HEK293 (cell line): ENCODE results near the gene GALNT9.
"Not testable (repeated sequence)": the region's sequence is repeated elsewhere in the genome, so short reads cannot be mapped to it uniquely, and the experiment has no call there.

Experiments used
- CTCF ChIA-PET: fragments of 350-600 bp; formaldehyde crosslinking; extraction: SDS; loops from one replicate; lab custom pipeline; 2021; ENCODE audit warnings: antibody characterized with exemption; lab: Yijun Ruan, JAX
- POLR2A ChIA-PET: fragments of 300-600 bp; formaldehyde crosslinking; extraction: SDS; loops from one replicate; lab custom pipeline; 2020; ENCODE audit warnings: antibody characterized with exemption, inconsistent platforms; lab: Yijun Ruan, JAX
- H3K27ac ChIP-seq: fragments of 200-500 bp; sonication (Bioruptor generic); 2 replicates; pipeline ENCODE4 v1.5.1; 2014; ENCODE audit warnings: low read depth, low read length, control low read depth, inconsistent platforms; ENCODE audit errors: extremely low read depth
- H3K36me3 ChIP-seq, 2 experiments: fragments of 200-500 bp in 1 of 2; sonication (Bioruptor generic) in 1 of 2; 1 replicate in 1 of 2; 2 replicates in 1 of 2; pipeline ENCODE4 v1.5.1; 2014 to 2017; ENCODE audit warnings: inconsistent platforms in 2 of 2, low read length in 2 of 2; ENCODE audit not compliant: control insufficient read depth in 2 of 2, insufficient read depth in 1 of 2
- H3K4me1 ChIP-seq: fragments of 200-500 bp; sonication (Bioruptor generic); 2 replicates; pipeline ENCODE4 v1.5.1; 2014; ENCODE audit warnings: mild to moderate bottlenecking, low read length, inconsistent platforms; ENCODE audit not compliant: control insufficient read depth, insufficient read depth
- H3K4me3 ChIP-seq: 2 replicates; pipeline ENCODE4 v1.5.1; 2011; ENCODE audit warnings: low read depth, mild to moderate bottlenecking, control low read depth, low read length, moderate library complexity
- H3K9me3 ChIP-seq: fragments of 200-500 bp; sonication (Bioruptor generic); 2 replicates; pipeline ENCODE4 v1.5.1; 2014; ENCODE audit warnings: low read depth, low read length, inconsistent platforms; ENCODE audit not compliant: control insufficient read depth, insufficient read depth
- HIC1 ChIP-seq: fragments of 450-650 bp; formaldehyde crosslinking; IDR thresholded peaks from 2 replicates; pipeline ENCODE4 v1.5.1; 2016; ENCODE audit warnings: missing biosample characterization, missing genetic modification characterization
- KLF1 ChIP-seq: fragments of 450-650 bp; formaldehyde crosslinking; IDR thresholded peaks from 2 replicates; pipeline ENCODE4 v1.5.1; 2016; ENCODE audit warnings: missing biosample characterization, missing genetic modification characterization
- KLF10 ChIP-seq: fragments of 450-650 bp; IDR thresholded peaks from 2 replicates; pipeline ENCODE4 v1.5.1; 2018; ENCODE audit warnings: missing biosample characterization, mild to moderate bottlenecking, missing genetic modification characterization
- KLF17 ChIP-seq: fragments of 450-650 bp; formaldehyde crosslinking; IDR thresholded peaks from 2 replicates; pipeline ENCODE4 v1.5.1; 2016; ENCODE audit warnings: missing biosample characterization, missing genetic modification characterization
- KLF8 ChIP-seq: fragments of 450-650 bp; formaldehyde crosslinking; IDR thresholded peaks from 2 replicates; pipeline ENCODE4 v1.5.1; 2016; ENCODE audit warnings: missing biosample characterization, missing genetic modification characterization
- KLF9 ChIP-seq: fragments of 450-650 bp; formaldehyde crosslinking; IDR thresholded peaks from 2 replicates; pipeline ENCODE4 v1.5.1; 2016; ENCODE audit warnings: missing biosample characterization, missing genetic modification characterization, low read depth
- REST ChIP-seq: fragments of 450-650 bp; formaldehyde crosslinking; IDR thresholded peaks from 2 replicates; pipeline ENCODE4 v1.5.1; 2016; ENCODE audit warnings: missing biosample characterization, missing genetic modification characterization
- ZBTB8A ChIP-seq: fragments of 450-650 bp; formaldehyde crosslinking; IDR thresholded peaks from 2 replicates; pipeline ENCODE4 v1.5.1; 2016; ENCODE audit warnings: missing biosample characterization, missing genetic modification characterization

Gene GALNT9

GRCh38 chr12:132305560-132305966 is 23.8 kb downstream of the GALNT9 start (continued):
- 0 out of 2 replicates have a peak, but pooled peaks have one; percentile 40 for TF ChIP-seq KLF17
- TF ChIP-seq, all 188 proteins: peak for 3

GRCh38 chr12:132304866-132305265 is 24.5 kb downstream of the GALNT9 start:
- H3K4me1 ChIP-seq, H3K36me3 ChIP-seq, POLR2A ChIA-PET, H3K27ac ChIP-seq, H3K4me3 ChIP-seq, CTCF ChIA-PET, H3K9me3 ChIP-seq: not testable (repeated sequence)
- TF ChIP-seq KLF8 (tag by site-specific recombination) (peak; percentile 97), KLF9 (peak; percentile 84), KLF17 (0 out of 2 replicates have a peak, but pooled peaks have one; percentile 31), KLF10 (tag by site-specific recombination) (peak; percentile 48; the same call in 1 of the 2 replicates)

- H3K36me3 ChIP-seq, H3K27ac ChIP-seq, H3K4me3 ChIP-seq, POLR2A ChIA-PET, CTCF ChIA-PET, H3K4me1 ChIP-seq, H3K9me3 ChIP-seq: not testable (repeated sequence)
- TF ChIP-seq KLF1 (tag by site-specific recombination) (peak; percentile 48), KLF17 (peak; percentile 61; the same call in 1 of the 2 replicates), KLF8 (tag by site-specific recombination) (peak; percentile 98), KLF9 (peak; percentile 89), ZBTB8A (tag by site-specific recombination) (0 out of 2 replicates have a peak, but pooled peaks have one; percentile 23)
Measured at GRCh38 chr12:132303853-132304373, 25.5 kb downstream of the GALNT9 start.

- no peak overlapping the region for H3K4me3 ChIP-seq
- H3K9me3 ChIP-seq: no peaks in the 10 kb centered on the region
- H3K36me3 ChIP-seq: no peaks in the 10 kb centered on the region
- 0 out of 2 replicates have a peak, but pooled peaks have one; percentile 23 for TF ChIP-seq HIC1 (tag by site-specific recombination)
- no peak for TF ChIP-seq REST (tag by site-specific recombination)
- TF ChIP-seq, all 188 proteins: peak for 1
- POLR2A ChIA-PET: no interaction called here
- no peak overlapping the region for H3K27ac ChIP-seq
- H3K4me1 ChIP-seq: no peaks in the 10 kb centered on the region
- CTCF ChIA-PET: no interaction called here
Measured at GRCh38 chr12:132302466-132303358, 26.7 kb downstream of the GALNT9 start.
